Stomach (tissue), 4 donors: ENCODE data around the gene ITPR1.

Experiments
- POLR2A ChIP-seq, 4 donors: fragments of 450-650 bp; IDR thresholded peaks; one replicate each; pipeline ENCODE4 v1.6.1; 2016; ENCODE audit warnings: antibody characterized with exemption in 4 of 4, control low read depth in 2 of 4, mild to moderate bottlenecking in 1 of 4, moderate library complexity in 1 of 4
- TF ChIP-seq, protein P1 (sequence below), 7 experiments: fragments of 450-650 bp in 4 of 7; fragments of 200-600 bp in 3 of 7; sonication (generic) in 3 of 7; IDR thresholded peaks; one replicate each; pipeline ENCODE4 v1.5.1; 2016 to 2019; ENCODE audit warnings: antibody characterized with exemption in 7 of 7, control low read depth in 2 of 7, mild to moderate bottlenecking in 1 of 7

DNA sequence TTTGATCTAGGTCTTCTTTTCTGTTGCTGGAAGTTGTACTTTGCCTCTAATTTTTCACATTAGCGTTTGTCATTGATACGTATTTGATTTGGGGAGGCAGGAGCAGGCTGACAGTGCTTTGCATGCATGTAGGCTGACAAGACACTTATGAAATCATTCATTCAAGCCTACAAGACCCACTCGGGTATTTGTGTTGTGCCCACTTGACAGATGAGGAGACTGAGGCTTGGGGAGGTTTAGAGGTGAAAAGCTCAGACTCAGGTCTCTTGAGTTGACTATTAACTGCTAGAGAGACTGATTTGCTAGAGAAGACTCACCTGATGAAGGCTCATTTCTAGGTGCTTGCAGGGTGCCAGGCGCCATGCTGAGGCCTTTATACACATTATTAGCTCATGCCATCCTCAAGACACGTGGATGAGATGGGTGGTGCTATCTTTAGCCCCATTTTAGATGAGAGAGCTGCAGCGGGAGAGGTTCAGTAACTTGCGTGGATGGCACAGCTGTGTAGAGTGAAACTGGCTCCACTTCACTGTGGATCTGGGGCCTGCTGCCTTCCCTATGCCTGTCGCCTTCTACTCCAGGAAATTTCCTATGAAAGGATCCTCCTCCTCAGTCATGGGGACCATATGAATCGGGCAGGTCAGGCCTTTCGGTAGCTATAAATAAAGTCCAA, 192.7 kb downstream of the ITPR1 start:
- TF ChIP-seq, protein P1, sequence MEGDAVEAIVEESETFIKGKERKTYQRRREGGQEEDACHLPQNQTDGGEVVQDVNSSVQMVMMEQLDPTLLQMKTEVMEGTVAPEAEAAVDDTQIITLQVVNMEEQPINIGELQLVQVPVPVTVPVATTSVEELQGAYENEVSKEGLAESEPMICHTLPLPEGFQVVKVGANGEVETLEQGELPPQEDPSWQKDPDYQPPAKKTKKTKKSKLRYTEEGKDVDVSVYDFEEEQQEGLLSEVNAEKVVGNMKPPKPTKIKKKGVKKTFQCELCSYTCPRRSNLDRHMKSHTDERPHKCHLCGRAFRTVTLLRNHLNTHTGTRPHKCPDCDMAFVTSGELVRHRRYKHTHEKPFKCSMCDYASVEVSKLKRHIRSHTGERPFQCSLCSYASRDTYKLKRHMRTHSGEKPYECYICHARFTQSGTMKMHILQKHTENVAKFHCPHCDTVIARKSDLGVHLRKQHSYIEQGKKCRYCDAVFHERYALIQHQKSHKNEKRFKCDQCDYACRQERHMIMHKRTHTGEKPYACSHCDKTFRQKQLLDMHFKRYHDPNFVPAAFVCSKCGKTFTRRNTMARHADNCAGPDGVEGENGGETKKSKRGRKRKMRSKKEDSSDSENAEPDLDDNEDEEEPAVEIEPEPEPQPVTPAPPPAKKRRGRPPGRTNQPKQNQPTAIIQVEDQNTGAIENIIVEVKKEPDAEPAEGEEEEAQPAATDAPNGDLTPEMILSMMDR (IDR thresholded peaks at IDR 0.05), result no peak
- no peak for TF ChIP-seq POLR2A (IDR thresholded peaks at IDR 0.05)
